GM23338 (cell line): ENCODE data around the gene OMD.

Experiments used
- CREB1 ChIP-seq: fragments of 250-450 bp; sonication (Bioruptor Pico); IDR thresholded peaks from 2 replicates; pipeline ENCODE4 v1.5.0; 2020; ENCODE audit warnings: low read depth, mild to moderate bottlenecking, moderate library complexity
- EZH2 ChIP-seq: fragments of 200-600 bp; sonication (generic); IDR thresholded peaks from one replicate; pipeline ENCODE4 v1.8.0; 2017; ENCODE audit warnings: antibody characterized with exemption, mild to moderate bottlenecking, low read depth; ENCODE audit not compliant: unreplicated experiment
- JUNB ChIP-seq: IDR thresholded peaks from one replicate; pipeline ENCODE4 v1.6.1; 2016; ENCODE audit warnings: antibody characterized with exemption; ENCODE audit not compliant: unreplicated experiment
- POLR2AphosphoS5 ChIP-seq: IDR thresholded peaks from 2 replicates; pipeline ENCODE4 v1.6.1; 2016; ENCODE audit warnings: antibody characterized with exemption, low read depth
- ZNF331 ChIP-seq: fragments of 250-450 bp; sonication (Bioruptor Pico); IDR thresholded peaks from 2 replicates; pipeline ENCODE4 v1.5.0; 2020; ENCODE audit warnings: low read depth, mild to moderate bottlenecking, moderate library complexity
- TF ChIP-seq, protein P1 (sequence below), 2 experiments: fragments of 200-600 bp in 1 of 2; sonication (generic) in 1 of 2; conservative IDR thresholded peaks; 2 replicates each; pipeline versions ENCODE4 v1.5.1 to v1.6.1; 2016 to 2017; ENCODE audit warnings: antibody characterized with exemption in 2 of 2, low read depth in 2 of 2, mild to moderate bottlenecking in 2 of 2, moderate library complexity in 1 of 2
- TF ChIP-seq, protein P2 (sequence below): IDR thresholded peaks from one replicate; pipeline ENCODE4 v1.6.1; 2018; ENCODE audit warnings: antibody characterized with exemption; ENCODE audit not compliant: unreplicated experiment

DNA sequence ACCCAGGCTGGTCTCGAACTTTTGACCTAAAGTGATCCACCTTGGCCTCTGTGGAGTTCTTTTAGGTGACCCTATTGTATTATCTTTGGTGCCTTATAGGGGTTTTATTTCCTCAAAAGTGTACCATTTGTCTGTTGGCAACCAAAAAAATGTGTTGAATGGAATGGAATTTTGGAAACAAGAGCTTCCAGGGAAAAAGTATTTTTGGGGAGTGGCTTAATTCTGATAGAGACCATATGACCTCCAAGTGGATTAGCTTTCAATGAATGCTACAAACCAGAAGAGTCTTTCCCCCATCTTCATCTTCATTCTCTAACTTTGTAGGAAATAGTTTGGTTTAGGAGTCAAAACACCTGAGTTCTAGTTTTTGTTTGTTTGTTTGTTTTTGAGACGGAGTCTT lies 16.5 kb downstream of the OMD start:
- TF ChIP-seq, protein P1, sequence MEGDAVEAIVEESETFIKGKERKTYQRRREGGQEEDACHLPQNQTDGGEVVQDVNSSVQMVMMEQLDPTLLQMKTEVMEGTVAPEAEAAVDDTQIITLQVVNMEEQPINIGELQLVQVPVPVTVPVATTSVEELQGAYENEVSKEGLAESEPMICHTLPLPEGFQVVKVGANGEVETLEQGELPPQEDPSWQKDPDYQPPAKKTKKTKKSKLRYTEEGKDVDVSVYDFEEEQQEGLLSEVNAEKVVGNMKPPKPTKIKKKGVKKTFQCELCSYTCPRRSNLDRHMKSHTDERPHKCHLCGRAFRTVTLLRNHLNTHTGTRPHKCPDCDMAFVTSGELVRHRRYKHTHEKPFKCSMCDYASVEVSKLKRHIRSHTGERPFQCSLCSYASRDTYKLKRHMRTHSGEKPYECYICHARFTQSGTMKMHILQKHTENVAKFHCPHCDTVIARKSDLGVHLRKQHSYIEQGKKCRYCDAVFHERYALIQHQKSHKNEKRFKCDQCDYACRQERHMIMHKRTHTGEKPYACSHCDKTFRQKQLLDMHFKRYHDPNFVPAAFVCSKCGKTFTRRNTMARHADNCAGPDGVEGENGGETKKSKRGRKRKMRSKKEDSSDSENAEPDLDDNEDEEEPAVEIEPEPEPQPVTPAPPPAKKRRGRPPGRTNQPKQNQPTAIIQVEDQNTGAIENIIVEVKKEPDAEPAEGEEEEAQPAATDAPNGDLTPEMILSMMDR (conservative IDR thresholded peaks at IDR 0.05; ENCODE audit: low read depth in 2 of 2) = no peak
- TF ChIP-seq, protein P2, sequence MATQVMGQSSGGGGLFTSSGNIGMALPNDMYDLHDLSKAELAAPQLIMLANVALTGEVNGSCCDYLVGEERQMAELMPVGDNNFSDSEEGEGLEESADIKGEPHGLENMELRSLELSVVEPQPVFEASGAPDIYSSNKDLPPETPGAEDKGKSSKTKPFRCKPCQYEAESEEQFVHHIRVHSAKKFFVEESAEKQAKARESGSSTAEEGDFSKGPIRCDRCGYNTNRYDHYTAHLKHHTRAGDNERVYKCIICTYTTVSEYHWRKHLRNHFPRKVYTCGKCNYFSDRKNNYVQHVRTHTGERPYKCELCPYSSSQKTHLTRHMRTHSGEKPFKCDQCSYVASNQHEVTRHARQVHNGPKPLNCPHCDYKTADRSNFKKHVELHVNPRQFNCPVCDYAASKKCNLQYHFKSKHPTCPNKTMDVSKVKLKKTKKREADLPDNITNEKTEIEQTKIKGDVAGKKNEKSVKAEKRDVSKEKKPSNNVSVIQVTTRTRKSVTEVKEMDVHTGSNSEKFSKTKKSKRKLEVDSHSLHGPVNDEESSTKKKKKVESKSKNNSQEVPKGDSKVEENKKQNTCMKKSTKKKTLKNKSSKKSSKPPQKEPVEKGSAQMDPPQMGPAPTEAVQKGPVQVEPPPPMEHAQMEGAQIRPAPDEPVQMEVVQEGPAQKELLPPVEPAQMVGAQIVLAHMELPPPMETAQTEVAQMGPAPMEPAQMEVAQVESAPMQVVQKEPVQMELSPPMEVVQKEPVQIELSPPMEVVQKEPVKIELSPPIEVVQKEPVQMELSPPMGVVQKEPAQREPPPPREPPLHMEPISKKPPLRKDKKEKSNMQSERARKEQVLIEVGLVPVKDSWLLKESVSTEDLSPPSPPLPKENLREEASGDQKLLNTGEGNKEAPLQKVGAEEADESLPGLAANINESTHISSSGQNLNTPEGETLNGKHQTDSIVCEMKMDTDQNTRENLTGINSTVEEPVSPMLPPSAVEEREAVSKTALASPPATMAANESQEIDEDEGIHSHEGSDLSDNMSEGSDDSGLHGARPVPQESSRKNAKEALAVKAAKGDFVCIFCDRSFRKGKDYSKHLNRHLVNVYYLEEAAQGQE = no peak
- TF ChIP-seq EZH2 (no peak), POLR2AphosphoS5 (no peak), ZNF331 (CRISPR knock-in tag) (no peak), JUNB (no peak), CREB1 (no peak)
